ENCODE results near the gene MRPS24.

GRCh38 chr7:43880596-43880995 lies 11.3 kb upstream of the MRPS24 start:
- TF ChIP-seq TAF1 (IDR thresholded peaks at IDR 0.05; ENCODE audit: borderline replicate concordance, insufficient read depth, low read length), result no peak
- no peak for TF ChIP-seq FOXP2 (optimal IDR thresholded peaks at IDR 0.05; ENCODE audit: borderline replicate concordance, extremely low read depth, extremely low read length, insufficient read depth)

Data from PFSK-1 (cell line).